GM19324 (cell line): ENCODE measurements around the gene CFAP299.
"Not testable (repeated sequence)": the region's sequence is repeated elsewhere in the genome, so short reads cannot be mapped to it uniquely, and the experiment has no call there.

ENCODE experiments used
- ATAC-seq: cut with Tn5 transposase; IDR thresholded peaks from one replicate; pipeline ENCODE4 v1.9.1; 2021; ENCODE audit warnings: mild to moderate bottlenecking, moderate library complexity; ENCODE audit not compliant: unreplicated experiment, low FRiP score

The CFAP299 gene

DNA sequence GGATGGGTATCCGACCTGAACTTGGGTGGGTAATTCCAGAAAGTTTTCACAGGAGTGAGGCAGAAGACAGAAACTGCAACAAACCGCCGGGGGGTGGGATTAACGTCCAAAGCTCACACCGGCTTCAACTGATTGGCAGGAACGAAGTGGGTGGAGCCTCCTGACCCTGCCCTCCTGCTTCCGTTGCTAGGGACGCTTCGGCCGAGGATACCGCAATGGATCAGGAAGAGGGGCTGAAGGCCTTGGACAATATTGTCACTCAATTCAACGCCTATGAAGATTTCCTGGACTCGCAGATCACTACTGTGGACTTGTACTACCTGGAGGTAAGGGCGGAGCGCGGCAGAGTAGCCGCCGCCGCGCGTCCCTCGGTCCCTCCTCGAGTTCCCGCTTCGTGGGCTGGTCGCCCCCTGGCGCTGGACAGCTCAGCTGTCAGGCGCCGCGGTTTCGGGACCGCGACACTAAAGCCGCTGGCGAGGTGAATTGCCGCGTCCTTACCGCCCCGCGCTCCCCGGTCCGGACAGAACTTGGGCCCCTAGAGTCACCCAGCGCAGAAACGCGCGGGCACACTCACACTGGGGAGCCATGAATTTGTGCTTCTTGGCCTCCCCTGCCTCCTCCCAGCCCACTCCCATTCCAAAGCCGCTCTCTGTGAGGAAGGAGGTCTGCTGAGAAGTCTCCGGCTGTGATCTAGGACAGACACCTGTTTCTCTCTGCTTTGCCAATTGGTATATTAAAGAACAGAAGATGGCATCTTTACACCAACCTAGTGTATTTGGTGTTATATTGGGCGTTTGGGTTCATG lies at the start of gene CFAP299:
Gene CFAP299, plus strand, starts transcription at position 177 of the 805 bp plus-strand sequence.
- peak; percentile 99 for ATAC-seq

GRCh38 chr4:80286451-80286850 lies 49.1 kb upstream of the CFAP299 start:
- ATAC-seq = no peak

DNA sequence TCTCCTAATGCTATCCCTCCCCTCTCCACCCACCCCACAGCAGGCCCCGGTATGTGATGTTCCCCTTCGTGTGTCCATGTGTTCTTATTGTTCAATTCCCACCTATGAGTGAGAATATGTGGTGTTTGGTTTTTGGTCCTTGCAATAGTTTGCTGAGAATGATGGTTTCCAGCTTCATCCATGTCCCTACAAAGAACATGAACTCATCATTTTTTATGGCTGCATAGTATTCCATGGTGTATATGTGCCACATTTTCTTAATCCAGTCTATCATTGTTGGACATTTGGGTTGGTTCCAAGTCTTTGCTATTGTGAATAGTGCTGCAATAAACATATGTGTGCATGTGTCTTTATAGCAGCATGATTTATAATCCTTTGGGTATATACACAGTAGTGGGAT lies 44.9 kb upstream of the CFAP299 start:
- not testable (repeated sequence) for ATAC-seq

- no peak for ATAC-seq
Observed at GRCh38 chr4:80294206-80294605, 41.3 kb upstream of the CFAP299 start.

DNA sequence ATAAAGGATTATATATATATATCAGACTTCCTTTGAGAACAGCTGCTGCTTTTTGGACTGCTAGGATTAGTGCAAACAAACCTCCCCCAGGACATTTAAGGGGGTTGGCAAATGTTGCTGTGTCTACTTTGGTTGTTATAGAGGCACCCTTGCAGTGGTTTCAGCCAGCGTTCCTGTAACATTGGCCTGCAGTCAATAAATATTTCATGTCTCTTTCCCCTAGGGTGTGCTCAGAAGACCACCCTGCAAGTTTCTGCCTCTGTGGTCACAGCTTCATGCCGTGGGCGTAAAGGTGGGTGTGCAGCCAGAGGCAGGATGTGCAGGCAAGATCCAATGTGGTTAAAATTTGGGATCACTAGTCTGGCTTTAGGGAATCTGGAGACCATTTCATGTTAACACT lies 40.2 kb upstream of the CFAP299 start:
- no peak for ATAC-seq

DNA sequence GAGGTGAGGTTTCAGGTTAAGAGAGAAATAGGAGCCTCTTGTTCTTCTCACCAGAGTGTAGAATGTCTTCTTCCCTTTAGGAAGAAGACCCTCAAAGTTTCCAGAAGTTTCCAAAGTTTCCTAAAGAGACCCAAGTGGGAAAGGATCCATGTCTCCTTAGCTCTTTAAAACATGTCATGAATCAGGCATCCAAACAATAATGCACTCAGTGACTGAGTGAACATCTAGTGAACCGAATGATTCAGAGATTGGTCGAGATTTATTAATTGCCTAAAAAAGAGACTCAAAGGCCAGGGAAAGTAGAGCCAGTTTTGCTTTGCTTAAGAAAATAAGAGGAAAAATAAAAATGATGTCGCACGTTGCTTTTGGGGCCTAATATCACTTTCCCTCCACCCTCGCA lies 39.7 kb upstream of the CFAP299 start:
- ATAC-seq = no peak

GRCh38 chr4:80301884-80302283 lies 33.6 kb upstream of the CFAP299 start:
- no peak for ATAC-seq

- no peak for ATAC-seq
Observed at GRCh38 chr4:80302616-80303223, 32.8 kb upstream of the CFAP299 start.

DNA sequence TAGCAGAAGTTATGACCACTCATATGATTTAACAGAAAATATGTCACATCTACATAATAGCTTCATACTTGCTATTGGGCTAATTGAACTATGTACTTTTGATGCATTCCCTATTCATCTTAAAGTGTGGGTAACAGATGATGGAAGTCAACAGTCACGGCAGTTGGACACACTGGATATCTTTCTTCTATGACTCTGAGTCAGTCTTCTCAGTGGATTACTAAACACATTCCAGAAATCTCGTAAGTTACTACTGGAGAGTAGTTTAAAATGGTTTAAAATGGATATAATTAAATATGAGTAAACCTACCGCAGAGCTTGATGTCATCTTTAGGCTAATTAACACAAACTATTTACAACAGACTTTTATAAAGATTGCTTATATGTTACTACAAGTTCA lies 30.1 kb upstream of the CFAP299 start:
- no peak for ATAC-seq

DNA sequence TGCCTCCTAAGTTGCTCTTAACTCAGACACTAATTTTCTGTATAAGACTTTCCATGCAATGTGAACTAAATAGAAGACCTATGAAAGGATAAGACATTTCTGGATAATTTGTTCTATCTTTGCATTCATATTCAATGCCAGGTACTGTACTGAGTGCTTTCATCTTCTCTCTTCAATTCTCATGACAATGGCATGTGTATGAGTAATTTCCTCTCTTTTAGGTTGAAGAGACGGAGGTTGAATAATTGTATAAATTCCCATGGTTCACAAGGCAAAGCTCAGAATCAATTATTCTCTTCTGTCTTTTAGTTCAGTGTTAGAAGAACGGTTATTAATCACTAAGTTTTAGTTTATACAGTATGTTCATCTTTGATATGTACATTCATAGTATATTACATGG lies 29.3 kb upstream of the CFAP299 start:
- ATAC-seq = no peak

DNA sequence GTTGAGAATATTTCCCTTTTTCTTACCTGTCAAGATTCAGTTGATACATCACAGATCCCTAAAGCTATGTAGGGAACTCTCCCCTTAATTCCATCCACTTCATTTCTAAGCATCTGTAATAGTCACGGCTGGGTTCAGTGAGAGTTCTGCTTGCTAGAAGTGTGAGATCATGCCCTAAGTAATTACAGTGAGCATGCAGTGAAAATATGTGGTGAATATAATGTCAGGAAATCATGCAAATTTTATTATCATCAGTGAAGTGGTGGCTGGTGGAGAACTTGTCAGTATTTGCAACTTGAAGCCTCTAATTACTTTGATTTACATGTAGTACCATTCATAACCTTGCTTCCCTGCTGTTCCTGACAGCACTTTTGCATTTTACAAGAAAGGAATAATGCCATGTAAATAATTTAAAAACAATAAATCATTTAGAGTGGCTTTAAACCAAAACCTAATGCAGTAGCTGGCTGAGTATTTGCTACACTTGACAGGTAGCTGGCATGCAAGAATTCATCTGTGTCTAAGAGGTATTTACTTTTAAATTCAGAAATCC lies 28.3 kb upstream of the CFAP299 start:
- no peak for ATAC-seq

- ATAC-seq = no peak
Observed at GRCh38 chr4:80307774-80308465, 27.6 kb upstream of the CFAP299 start.

DNA sequence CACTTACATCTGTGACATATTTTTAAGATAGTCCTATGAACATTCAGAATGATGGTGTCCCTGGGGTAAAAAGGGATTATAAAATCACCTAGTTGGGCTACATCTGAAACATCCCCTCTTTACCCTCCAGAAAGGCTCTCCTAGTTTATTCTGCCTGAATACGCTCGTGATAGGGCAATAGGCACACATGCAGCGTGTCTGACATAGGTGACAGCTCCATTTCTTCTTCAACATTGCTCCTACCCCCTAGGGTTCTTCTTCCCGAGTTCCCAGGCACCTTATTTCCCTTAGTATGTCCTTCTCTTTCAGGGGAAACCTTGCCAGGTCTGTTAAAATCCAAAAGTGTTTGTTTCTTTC lies 27.1 kb upstream of the CFAP299 start:
- no peak for ATAC-seq

DNA sequence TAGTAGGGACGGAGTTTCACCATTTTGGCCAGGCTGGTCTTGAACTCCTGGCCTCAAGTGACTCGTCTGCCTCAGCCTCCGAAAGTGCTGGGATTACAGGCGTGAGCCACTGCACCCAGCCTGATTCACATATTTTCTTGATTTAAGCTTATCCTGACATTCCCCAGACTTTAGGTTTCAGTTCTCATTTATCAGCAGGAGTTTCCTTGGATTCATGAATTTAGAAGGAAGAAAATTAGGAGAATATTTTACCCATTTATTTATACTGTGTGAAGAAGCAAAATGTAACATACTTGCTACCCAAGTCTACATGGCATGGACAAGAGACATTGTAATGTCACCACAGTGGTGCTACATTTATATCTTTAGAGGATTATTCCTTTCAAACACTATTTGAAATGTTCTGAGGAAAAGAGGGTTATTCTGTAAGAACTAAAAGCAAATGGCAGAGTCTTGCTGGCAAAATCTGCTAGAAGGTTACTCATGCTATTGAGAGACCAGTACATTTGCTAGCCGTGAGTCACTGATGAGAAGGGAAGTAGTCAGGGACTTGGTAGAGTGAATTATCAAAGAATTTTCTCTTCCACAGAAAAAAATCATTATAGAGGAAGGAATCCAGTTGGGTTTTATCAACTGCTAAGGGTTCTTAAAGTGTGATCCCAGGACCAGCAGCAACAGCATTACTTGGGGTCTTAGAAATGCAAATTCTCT lies 26.1 kb upstream of the CFAP299 start:
- ATAC-seq = no peak

DNA sequence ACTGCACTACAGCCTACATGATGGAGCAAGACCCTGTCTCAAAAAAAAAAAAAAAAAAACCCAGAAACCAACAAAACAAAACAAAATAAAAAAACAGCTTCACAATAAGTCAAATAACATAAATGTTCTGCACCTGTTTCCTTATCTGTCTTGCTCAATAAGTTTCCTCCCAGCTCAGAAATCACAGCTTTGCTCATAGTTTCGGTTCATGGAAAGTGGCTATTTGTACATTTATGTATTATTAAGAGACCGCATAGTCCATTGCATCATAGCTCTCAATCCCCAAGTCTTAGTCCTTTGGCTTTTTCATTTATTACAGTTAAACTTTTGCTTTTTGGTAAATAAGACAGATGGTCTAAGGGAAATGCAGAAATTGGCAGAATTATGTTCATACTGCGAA lies 24.4 kb upstream of the CFAP299 start:
- no peak for ATAC-seq

DNA sequence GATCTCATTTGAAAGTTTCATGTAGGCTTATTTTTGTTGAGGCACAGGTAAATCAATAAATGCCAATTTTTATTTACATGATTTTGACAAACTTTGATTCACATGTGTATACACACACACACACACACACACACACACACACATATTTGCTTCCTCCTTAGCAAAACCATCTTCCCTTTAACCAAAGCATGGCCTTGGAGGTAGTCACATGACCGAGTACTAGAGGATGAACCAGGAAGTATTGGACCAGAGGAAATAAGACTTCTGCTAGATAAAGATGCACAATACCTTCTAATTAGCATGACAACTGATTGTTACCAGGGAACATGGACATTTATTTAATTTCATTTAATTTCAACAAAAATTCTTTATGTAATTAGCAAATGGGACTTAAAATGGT lies 23.4 kb upstream of the CFAP299 start:
- ATAC-seq = no peak

GRCh38 chr4:80313627-80314026 lies 21.9 kb upstream of the CFAP299 start:
- no peak for ATAC-seq

- ATAC-seq = not testable (repeated sequence)
Observed at GRCh38 chr4:80315848-80316247, 19.7 kb upstream of the CFAP299 start.

GRCh38 chr4:80321341-80321740 lies 14.2 kb upstream of the CFAP299 start:
- no peak for ATAC-seq

DNA sequence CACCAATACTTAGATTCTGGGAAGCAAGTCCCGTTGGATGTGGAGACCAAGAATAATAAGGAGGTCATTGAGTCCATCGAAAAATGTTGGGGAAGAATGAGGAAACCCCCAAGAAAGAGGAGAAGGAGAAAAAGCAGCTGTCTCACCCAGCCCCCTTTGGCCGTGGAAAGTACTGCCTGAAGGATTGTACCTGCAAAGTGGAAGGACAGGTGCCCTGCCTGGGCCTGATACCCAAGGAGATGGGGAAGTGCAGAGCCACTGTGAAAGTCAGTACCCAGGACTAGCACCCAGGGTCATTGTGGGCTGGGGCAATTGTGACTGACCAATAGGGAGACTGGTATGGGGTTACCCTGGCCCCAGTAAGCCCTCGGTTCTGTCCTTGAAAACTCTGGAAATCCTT lies 13.8 kb upstream of the CFAP299 start:
- no peak for ATAC-seq

- no peak for ATAC-seq
Observed at GRCh38 chr4:80322716-80323115, 12.8 kb upstream of the CFAP299 start.
